Hematopoietic multipotent progenitor cell treated with erythropoietin and hydrocortisone succinate and interleukin-3 and kit ligand, for 17 days (in vitro differentiated cells): ENCODE results near the gene P2RY2.
"Not testable (repeated sequence)": the region's sequence is repeated elsewhere in the genome, so short reads cannot be mapped to it uniquely, and the experiment has no call there.

ENCODE experiments used
- DNase-seq: peaks from one replicate; pipeline ENCODE4 v3.0.0-alpha.2; 2015; ENCODE audit warnings: low spot score

Gene P2RY2

DNA sequence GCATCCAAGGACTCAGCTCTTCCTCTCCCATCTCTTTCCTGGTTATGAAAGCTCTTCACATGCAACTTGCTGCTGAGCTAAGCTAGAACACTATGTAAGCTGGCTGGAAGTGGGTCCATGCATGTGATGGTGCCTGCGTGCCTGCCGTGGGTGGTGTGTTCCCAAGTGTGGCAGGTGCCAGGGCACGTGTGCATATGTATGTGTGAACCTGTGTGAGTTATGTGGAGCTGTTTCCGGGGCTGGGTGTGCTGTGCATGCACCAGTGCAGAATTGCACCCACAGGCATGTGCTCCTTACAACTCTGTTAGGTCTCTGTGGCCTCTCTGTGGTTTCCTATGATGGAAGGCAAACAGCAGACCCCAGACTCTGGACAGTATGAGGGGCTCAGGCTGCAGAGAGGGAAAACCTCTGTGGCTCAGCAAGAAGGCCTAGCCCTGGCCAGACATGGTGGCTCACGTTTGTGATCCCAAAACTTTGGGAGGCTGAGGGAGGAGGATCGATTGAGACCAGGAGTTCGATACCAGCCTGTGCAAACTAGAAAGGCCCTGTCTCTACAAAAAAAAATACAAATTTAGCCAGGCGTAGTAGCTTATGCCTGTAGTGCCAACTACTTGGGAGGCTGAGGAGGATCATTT is 49.9 kb downstream of the P2RY2 start:
- DNase-seq: no peak

DNA sequence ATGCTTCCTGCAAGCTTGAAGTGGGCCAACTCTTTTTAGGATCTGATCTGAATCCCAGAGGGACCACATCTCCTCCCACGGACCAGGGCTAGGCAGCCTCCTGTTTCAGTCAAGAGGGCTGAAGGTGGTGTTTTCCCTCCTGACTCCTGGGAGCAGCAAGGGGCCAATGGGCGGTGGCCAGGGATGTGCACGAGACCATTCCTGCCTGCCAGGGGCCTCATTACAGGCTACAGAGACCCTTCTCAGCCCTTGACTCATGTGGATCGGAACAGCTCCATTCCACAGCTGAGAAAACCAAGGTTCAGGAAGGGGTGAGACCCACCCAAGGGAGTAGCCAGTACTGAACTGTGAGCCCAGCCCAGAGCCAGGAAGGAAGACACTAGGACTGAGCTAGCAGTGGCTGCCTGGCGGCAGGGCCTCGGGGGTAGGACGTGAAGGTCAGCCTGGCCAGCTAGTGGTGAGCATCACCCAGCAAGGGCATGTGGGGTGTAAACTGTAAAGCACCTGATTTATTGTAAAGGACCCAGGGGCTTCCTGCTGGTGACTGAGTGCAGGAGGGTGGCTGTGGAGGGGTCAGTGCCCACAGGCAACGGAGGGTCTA is 50.7 kb downstream of the P2RY2 start:
- DNase-seq: no peak

DNA sequence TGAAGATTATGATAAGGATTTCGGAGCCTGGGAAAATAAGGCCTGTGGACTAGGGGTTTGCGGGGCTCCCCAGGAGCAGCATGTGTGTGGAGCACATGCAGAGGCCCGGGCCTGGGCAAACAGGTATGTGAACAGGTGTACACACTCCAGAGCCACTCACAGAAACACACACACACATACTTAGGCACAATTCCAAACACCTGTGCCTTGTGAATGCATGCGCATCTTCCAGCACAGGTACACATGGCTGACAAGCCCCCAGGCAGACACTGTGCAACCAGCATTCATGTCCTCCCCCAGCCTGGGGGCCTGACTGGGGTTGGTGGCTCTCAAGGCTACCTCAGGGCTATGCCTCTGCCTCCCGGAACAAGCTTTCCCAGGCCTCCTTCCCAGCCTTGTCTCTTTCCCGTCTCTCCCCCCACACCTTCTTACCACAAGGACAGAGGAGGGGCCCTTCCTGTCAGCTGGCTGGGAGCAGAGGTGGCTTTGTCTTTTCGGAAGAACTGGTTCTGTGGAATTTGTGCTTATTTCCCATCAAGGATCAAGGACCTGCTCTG is 51.5 kb downstream of the P2RY2 start:
- DNase-seq: no peak

DNA sequence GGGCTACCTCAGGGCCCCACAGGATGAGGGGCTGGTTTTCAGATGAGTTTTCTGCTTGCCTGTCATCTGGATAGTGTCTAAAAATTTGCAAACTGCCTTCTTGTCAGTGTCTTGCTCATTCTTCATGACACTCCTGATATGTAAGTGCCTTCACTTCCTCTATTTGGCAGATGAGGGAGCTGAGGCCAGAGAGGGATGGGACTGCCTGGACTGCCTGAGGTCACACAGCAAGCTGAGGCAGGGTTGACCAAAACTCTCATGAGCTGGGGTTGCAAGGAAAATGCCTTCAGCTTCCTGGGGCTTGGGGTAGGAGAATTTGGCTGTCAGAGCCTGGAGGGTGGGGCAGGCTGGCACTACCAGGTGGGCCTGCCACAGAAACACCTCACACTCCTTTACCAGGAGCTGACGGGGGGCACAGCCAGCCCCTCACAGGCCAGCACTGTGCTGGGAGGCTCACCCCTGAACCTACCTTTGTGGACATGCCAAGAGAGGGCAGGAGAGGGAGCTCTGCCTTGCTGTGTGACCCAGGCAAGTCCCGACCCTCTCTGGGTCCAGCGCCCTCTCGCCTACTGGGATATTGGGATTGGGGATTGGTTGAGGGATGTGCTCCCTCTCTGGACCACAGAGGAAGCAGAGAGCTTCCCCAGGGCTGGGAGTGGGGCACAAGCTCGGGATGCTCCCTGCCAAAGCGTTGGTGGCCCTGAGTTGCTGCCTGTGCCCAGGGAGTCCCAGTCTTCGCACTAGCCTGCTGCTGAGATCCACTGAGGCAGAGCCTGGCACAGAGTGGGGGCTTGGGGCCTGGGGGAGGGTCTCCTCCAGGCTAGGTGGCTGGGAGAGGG is 52.2 kb downstream of the P2RY2 start:
- DNase-seq: no peak

DNA sequence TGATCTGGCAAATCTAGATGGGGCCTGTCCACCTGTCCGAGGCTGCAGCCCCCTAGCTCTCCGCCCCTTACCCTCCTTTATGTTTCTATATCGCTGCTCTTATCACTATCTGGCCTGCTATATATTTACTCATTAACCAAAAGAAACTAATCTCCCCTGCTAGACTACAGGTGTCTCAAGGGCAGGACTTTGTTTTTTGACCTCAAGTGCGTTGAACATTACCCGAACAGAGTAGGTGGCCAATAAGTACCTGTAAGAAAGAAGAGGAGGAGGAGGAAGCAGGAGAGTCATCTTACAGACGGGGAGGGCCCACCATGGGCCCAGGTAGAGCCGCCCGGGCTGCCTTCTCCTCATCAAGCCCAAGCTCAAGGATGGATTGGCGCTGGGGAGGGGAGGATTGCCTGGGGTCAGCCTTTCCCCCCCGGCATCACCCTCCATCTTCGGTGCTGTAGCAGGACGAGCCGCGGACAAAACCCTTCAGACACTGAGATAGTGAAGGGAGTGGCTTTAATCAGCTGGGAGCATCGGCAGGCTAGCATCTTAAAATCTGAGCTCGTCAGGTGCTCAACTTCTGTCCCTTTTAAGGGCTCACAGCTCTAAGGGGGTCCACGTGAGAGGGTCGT is 52.9 kb downstream of the P2RY2 start:
- DNase-seq: no peak

DNA sequence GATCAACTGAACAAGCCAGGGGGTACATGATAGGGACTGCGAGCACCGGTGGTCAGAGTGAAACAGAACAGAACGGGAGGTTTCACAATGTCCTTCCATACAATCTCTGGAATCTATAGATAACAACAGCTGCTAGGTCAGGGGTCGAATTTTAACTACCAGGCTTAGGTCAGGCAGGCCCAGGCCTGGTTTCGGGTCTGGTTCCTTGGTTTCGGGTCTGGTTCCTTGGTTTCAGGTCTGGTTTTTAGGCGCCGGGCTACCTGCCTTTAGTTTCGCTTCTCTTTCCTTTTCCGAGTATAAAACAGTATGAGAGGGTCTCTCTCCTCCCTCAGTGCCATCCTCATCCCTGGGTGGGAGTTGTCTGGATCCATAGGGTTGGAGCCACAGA is 53.4 kb downstream of the P2RY2 start:
- not testable (repeated sequence) for DNase-seq

DNA sequence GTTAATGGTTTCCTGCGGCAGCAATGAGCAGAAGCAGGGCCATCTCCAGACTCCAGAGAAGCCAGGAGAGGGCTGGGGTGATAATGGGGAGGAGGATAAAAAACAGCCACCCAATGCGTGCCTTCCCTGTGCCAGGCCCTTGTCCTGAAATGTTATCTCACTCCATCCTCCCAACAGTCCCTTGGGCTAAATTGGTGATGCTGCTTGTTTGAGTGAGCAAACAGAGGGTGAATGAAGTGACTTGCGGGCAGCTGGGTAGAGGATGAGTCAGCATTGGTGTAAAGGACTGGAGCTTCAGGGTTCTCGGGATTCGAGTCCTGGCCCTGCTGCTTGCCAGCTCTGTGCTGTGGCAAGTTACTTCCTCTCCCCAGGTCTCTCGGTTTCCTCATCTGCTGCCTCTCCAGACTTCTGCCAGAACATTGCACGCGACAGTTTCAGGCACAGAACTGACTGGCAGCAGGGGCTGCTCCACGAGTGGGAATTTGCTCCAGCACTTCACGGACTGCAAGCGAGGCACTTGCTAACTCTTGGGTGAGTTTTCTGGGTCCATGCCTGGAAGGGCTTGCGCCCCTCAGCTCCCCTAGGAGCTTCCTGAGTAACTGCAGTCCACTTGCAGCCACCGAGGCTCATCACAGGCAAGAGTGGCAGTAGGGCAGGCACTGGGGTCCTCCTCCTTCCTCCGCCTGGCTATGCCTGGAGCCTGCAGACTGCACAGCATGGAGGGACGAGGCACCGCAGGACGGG is 54.0 kb downstream of the P2RY2 start, which contains the start of gene P2RY6:
TSS of gene P2RY6 (plus strand) at position 403 of the 744 bp plus-strand sequence. CDS start 24,181 bp downstream, outside the sequence.
- no peak for DNase-seq

DNA sequence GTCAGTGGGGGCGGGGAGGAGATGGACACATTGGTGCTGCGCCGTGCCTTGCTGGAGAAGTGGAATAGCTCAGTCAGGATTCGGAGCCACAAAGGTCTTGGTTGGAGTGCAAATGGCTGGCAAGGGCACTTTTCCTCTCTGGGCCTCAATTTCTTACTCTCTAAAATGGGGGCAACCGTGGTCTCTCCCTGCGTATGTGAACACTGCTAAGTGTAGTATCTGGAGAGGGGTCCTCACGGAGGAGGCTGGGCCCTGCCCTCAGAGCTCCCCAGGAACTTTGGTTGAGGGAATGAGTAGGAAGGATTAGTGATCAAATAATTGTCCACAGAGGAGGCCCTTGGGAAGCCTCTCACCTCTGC is 54.6 kb downstream of the P2RY2 start:
- DNase-seq: no peak

DNA sequence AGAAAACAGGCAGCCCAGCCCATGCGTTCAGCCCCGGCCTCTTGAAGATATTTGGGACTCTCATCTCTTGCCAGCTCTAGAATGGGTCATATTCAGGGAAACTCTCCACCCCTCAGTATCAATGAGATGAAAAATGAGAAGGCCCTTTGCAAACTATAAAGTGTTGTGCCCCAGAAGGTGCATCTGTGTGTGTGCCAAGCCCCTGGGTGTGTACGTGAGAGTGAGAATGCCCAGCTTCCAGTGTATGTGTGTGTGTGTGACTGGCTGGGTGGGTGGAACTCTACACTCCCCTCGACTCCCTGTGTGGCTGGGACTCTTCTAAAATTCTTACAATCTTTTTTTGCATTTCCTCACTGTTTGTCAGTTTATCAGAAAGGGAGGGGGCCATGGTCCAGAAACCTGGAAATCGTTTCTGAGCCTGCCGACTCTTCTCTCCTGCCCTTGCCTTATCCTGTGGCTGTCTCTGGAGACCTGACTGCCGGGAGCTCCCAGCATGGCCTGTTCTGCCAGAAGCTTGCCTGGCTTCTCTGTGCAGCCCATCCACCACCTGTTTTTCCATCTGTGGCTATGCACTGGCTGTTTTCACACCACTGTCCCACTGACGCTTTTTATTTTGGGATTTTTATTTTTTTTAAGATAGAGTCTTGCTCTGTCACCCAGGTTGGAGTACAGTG is 55.3 kb downstream of the P2RY2 start:
- no peak for DNase-seq

DNA sequence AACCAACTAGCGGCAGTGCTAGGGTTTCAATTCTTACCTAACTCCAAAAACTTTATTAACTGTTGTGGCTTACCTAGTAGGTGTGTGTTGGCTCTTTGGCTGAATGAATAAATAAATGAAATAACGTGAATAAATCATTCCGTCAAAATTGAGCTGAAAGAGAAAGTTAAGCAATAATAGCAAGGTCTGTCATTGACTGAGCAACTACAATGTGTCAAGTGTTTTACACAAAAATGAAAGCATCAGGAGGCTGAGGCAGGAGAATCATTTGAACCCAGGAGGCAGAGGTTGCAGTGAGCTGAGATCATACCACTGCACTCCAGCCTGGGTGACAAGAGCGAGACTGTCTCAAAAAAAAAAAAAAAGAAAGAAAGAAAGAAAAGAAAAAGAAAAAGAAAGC is 56.1 kb downstream of the P2RY2 start:
- DNase-seq: not testable (repeated sequence)

DNA sequence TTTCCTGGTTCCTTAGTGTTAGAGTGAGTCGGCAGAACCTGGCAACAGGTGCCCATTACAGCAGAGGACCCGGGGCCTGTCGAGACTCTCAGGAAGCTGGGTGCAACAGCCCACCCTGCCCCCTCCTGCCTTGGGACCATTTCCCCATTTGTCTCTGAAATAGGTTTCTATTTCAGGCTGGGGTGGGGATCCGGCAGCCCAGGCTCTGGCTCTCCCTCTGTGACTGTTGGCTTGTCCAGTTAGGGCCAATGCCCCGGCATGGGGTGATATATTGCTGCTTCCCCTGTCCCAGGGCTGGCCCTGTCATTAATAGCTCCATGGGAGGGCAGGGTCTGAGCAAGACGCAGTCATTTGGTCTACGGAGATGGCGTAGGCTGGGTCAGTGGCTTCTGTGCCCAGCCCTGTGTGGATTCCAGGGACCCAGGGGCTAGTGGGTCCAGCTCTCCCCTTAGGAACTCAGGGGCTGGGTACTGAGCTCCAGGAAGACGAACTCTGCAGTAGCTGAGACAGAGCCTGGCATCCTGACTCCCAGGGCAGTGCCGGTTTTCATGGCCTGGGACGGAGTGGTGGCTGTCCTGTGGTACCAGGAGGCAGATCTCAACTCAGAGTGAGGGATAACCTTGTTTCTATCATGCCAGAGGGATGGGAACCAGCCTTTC is 56.8 kb downstream of the P2RY2 start:
- DNase-seq: no peak

DNA sequence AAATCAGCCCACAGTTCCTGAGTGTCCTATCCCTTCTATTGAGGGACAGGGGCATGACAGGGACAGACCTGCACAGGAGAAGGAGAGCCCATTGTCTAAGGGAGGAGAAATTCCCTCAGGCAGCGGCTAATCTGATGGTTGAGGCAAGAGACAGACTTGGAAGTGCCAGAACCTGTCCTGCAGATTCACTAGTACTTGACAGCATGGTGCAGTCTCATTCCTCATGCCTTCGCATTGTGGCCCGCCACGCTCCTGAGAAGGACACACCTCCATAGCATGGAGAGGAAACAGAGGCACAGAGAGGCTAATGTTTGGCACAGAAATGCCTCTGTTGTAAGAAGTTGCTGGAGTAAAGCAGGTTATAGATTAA is 57.3 kb downstream of the P2RY2 start:
- DNase-seq: no peak

DNA sequence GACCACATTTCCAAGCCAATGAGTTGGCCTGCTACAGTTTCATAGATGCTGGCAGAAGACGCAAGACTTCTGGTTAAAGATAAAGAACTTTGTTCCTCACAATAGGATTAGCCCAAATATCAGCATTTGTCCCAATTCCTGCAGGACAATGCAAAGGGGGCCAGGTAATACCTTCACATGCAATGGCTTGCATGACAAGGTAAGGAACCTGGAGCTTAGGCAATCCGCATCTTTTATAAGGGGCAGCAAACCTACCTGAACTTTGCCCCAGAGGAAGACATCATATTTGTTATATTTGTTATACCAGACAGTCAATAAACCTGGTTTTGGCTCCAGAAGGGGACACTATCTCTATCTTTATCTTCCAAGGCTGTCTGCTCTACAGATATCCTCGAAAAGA is 59.4 kb downstream of the P2RY2 start:
- no peak for DNase-seq

DNA sequence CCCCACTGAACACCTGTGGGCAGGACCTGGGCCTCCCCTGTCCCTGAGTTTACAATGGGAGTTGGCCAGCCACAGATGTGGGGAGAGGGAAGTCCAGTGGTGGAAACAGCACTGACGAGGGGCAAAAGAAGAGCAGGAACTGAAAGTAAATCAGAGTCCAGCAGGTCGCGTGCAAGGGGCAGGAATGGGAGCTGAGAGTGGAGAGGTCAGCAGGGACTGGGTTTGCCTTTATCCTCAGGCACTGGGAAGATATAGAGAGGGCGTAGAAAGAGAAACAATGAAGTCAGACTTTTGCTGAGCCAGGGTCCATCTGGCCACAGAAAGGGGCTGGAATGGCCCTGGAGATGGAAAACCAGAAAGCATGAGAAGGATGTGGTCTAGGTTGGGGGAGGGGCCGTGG is 62.5 kb downstream of the P2RY2 start:
- DNase-seq: no peak

DNA sequence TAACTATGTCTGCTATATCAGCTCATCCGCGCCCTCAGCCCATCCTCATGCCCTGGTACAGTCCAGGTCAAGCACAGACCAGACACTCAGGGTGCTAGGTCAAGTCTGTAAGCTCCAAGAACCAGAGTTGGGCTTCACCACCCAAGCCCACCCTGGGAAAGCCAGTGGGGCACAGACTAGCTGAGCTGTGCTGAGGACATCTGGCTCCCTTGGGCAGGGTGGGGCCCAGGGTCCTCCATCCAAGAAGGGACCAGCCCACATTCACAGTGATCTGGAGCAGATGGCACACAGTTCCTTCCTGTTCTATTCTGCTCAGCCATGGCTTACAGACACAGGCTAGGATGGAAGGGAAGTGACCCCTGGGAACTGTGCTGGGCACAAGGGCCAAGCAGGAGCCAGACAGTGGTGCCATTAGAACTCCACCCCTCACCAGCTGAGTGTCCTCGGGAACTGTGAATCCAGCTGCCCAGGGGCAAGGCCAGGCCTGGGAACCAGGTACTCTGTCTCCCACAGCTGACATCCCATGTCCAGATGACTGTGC is 63.2 kb downstream of the P2RY2 start:
- DNase-seq: no peak

DNA sequence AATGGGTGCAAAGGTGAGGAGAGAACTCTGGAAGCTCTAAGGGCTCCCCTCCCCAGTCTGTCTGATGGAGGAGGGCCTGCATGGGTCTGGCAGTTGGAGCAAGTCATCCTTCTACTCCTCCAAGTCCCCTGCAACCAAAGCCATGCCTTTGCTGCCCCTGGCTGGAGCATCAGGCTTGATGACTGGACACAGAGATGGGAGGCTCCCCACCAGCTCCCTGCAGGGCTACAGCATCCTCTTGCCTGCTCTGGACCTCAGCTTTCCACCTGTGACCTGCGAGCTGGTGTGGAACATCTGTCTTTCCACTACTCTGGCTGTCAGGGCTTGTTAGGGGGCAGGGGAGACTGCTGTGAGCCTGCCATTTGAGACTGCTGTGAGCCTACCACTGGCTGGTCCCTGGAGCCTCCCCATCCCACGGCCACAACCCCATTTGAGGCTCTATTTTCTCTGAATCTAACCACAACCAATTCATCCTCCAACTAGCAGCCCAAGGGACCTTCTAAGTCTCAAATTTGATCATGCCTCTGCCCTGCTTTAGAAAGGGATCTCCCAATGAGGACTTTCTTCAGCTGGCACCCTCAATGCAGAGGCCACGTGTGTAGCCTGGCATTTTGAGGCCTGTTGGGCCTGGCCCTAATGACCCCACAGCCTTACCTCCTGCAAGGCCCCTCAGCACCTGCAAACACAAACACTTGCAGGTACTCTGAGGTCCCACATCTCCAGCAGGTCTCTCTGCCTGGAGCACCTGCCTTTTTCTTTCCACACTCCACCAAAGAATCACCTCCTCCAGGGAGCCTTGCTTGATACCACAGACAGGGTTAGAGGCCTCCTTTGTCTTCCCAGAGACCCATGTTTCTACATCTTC is 63.9 kb downstream of the P2RY2 start:
- no peak for DNase-seq

DNA sequence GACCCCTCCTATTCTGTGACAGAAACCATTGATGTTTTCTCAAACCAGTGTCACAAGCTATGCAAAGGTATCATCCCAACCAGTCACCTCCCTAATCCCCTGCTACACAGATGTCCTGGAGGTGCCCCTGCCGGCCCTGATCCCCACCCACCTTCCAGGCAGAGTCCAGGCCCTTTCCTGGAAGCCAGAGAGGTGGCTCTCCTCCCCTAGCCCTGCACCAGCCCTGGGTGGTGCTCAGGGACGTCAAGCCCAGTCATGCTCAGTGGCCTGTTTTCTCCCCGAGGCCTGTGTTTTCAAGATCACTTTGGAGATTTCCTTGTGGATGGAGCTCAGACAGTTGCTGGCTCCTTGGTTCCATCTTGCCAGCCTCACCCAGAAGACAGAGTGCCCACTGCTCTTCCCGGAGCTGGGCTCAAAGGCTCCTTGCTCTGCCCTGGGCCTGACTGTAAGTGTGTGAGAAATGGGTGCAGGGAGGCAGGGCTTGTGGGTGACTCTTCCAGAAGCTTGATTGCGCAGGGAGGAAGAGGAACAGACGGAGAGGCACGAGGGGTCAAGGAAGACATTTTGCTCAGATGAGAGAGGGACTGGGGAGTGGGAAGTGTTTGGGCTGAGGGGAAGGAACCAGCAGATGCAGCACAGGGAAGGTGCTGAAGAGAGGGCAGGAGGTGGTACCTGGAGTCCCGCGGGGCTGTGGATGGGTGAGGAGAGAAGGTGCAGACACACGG is 65.4 kb downstream of the P2RY2 start:
- no peak for DNase-seq

DNA sequence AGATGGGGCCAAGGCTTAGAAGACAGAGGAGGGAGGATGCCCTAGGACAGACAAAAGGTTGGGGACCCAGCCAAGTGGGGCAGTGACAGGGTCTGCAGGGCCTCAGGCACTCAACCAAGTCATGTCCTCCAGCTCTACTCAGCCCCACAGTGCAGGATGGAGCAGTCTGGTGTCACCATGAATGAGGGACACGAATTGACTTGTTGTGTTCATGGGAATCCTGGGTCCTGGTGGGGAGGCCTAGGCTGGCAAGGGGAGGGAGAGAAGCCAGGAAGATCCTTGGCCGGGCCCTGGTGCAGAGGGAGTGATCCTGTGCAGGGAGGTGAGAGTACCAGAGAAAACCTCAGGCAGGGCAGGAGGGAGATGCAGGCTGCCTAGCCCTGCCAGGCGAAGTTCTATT is 66.0 kb downstream of the P2RY2 start:
- no peak for DNase-seq

DNA sequence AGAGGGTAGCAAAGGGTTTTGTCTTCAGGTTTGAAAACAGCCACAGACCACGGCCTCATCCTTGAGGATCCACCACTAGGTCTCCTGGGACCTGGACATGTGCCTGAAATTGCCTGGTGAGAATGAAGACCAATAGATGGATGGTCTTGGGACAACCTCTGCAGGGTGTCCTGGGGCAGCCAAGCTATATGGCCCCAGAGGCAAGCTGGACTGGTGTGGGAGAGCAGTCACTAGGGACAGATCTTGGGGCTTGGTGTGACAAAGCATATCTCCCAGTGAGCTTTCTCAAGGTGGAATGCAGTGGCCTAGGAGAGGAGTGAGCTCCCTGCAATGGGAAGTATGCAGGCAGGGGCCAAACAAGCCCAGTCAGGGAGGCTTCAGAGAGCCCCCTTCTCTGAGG is 67.6 kb downstream of the P2RY2 start:
- DNase-seq: no peak
